GM12874 (cell line): ENCODE measurements around the gene ZNF367.

ENCODE experiments used
- CTCF ChIP-seq: IDR thresholded peaks from 2 replicates; pipeline ENCODE4 v1.5.1; 2011; ENCODE audit warnings: low read depth, mild to moderate bottlenecking, control low read depth, low read length, moderate library complexity; ENCODE audit not compliant: insufficient read depth

Gene ZNF367

GRCh38 chr9:96395964-96396363 is 22.2 kb downstream of the ZNF367 start:
- no peak for TF ChIP-seq CTCF

GRCh38 chr9:96394832-96395496 is 23.2 kb downstream of the ZNF367 start:
- TF ChIP-seq CTCF: no peak

GRCh38 chr9:96392263-96392662 is 25.9 kb downstream of the ZNF367 start:
- TF ChIP-seq CTCF: no peak

- no peak for TF ChIP-seq CTCF
Measured at GRCh38 chr9:96391021-96391765, 27.0 kb downstream of the ZNF367 start.

GRCh38 chr9:96388144-96388543 is 30.0 kb downstream of the ZNF367 start:
- no peak for TF ChIP-seq CTCF

GRCh38 chr9:96386157-96386556 is 32.0 kb downstream of the ZNF367 start:
- no peak for TF ChIP-seq CTCF

GRCh38 chr9:96383165-96383942 is 34.8 kb downstream of the ZNF367 start, which contains the start of gene SLC35D2:
Gene SLC35D2, minus strand, starts transcription at chr9:96383711. Its CDS starts 77 bp downstream, at chr9:96383634.
- no peak for TF ChIP-seq CTCF
